Gastroesophageal sphincter (tissue), 4 donors: ENCODE data around the gene SIGMAR1. TPM values are rescaled to one million over a fixed set of nuclear protein-coding genes. Genes with fewer than 3 reads are reported as not detected.

Experiments
- ATAC-seq: fragments of 150-250 bp; one replicate; pipeline ENCODE4 v1.9.1; 2016; ENCODE audit warnings: mild to moderate bottlenecking, moderate library complexity
- H3K27ac ChIP-seq, 4 donors: fragments of 200-600 bp; sonication (generic) in 3 of 4; 1 replicate in 3 of 4; 2 replicates in 1 of 4; pipeline ENCODE4 v1.5.1; 2016 to 2019
- H3K27me3 ChIP-seq: fragments of 200-600 bp; sonication (generic); one replicate; pipeline ENCODE4 v1.5.1; 2019
- H3K36me3 ChIP-seq, 2 donors: fragments of 200-600 bp; sonication (generic); one replicate each; pipeline ENCODE4 v1.5.1; 2019; ENCODE audit warnings: control low read depth in 1 of 2
- H3K4me1 ChIP-seq, 3 donors: fragments of 200-600 bp; sonication (generic); 1 replicate in 2 of 3; 2 replicates in 1 of 3; pipeline ENCODE4 v1.5.1; 2016 to 2019; ENCODE audit warnings: control low read depth in 2 of 3
- H3K4me3 ChIP-seq, 2 donors: fragments of 200-600 bp; sonication (generic); one replicate each; pipeline ENCODE4 v1.5.1; 2019; ENCODE audit warnings: mild to moderate bottlenecking in 1 of 2, moderate library complexity in 1 of 2
- H3K9me3 ChIP-seq, 3 donors: fragments of 200-600 bp; sonication (generic); one replicate each; pipeline ENCODE4 v1.5.1; 2017 to 2019; ENCODE audit warnings: control low read depth in 2 of 3
- EP300 ChIP-seq: sonication (generic); formaldehyde crosslinking; IDR thresholded peaks from one replicate; pipeline ENCODE4 v1.6.1; 2017; ENCODE audit warnings: antibody characterized with exemption, mild to moderate bottlenecking
- POLR2A ChIP-seq, 2 donors: fragments of 450-650 bp; IDR thresholded peaks; one replicate each; pipeline ENCODE4 v1.6.1; 2017; ENCODE audit warnings: antibody characterized with exemption in 2 of 2, mild to moderate bottlenecking in 2 of 2, moderate library complexity in 1 of 2
- POLR2AphosphoS5 ChIP-seq: sonication (generic); formaldehyde crosslinking; IDR thresholded peaks from one replicate; pipeline ENCODE4 v1.6.1; 2017; ENCODE audit warnings: antibody characterized with exemption
- WGBS, 2 donors: methylation state at CpG; one replicate each; pipeline ENCODE4 v1.1.5; 2018; ENCODE audit warnings: low coverage in 1 of 2; 5-methylcytosine and 5-hydroxymethylcytosine counted together
- small RNA-seq, 4 donors: library from RNA; depleted of rRNA; stranded (forward); fragments of <200 nt; gene quantifications; one replicate each; pipeline ENCODE3, GENCODE V24; 2016
- total RNA-seq, 4 donors: library from RNA; depleted of rRNA; stranded (reverse); fragments of >200 nt; gene quantifications; one replicate each; pipeline ENCODE4 v1.1.0, GENCODE V29; 2016
- TF ChIP-seq, protein P1 (sequence below), 4 experiments: fragments of 200-600 bp in 2 of 4; fragments of 450-650 bp in 2 of 4; sonication (generic) in 1 of 4; IDR thresholded peaks; one replicate each; pipeline ENCODE4 v1.5.1; 2017 to 2019; ENCODE audit warnings: antibody characterized with exemption in 4 of 4, mild to moderate bottlenecking in 2 of 4, moderate library complexity in 2 of 4

Gene SIGMAR1
- total RNA-seq, 4 donors from 2014 or later: 58.2 to 152 (median 87.8) TPM

DNA sequence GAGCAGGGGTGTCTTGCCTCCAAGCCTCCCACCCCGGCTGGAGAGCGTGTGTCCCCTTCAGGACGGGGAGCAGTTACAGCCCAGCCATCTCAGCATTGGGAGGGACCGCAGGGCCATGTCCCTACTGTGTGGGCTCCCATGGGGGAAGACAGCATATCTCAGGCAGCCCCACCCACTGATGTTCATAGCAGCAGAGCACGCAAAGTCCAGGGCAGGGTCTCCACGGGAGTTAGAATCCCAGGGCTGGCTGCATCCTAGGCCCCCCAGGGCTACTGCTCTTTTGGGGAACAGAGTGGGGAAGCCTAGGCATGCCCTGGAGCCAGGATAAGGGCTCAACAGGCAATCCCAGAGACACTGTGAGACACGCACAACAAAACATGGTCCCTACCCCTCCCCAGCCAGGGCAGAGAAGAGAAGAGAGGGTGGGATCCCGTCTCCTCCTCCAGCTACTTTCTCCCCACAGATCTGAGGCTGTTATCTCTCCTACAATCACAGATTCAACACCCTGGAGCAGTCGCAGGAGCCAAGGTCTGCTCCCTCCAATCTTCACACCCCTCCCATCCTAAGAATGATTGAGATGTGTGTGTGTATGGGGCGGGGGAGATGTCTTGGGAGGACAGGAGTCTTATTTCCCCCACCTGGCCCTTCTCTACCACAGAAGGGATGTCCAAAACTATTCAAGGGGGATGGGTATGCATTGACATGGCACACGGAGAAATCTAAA lies 51.5 kb downstream of the SIGMAR1 start:
- Histone ChIP-seq H3K4me1 (peaks cover 0 to 31% (median 15%) of the 10 kb centered on the region in 3 donors), H3K9me3 (no peaks in the 10 kb centered on the region), H3K27ac (no peak overlapping the region), H3K36me3 (no peaks in the 10 kb centered on the region), H3K4me3 (no peak overlapping the region), H3K27me3 (peaks cover 87% of the 10 kb centered on the region)
- 83% methylated on average over 1 of the region's 11 CpGs for WGBS, 2 donors
- no peak for ATAC-seq
- TF ChIP-seq POLR2A (IDR thresholded peaks at IDR 0.05) (no peak), EP300 (no peak), POLR2AphosphoS5 (no peak)
- TF ChIP-seq, protein P1, sequence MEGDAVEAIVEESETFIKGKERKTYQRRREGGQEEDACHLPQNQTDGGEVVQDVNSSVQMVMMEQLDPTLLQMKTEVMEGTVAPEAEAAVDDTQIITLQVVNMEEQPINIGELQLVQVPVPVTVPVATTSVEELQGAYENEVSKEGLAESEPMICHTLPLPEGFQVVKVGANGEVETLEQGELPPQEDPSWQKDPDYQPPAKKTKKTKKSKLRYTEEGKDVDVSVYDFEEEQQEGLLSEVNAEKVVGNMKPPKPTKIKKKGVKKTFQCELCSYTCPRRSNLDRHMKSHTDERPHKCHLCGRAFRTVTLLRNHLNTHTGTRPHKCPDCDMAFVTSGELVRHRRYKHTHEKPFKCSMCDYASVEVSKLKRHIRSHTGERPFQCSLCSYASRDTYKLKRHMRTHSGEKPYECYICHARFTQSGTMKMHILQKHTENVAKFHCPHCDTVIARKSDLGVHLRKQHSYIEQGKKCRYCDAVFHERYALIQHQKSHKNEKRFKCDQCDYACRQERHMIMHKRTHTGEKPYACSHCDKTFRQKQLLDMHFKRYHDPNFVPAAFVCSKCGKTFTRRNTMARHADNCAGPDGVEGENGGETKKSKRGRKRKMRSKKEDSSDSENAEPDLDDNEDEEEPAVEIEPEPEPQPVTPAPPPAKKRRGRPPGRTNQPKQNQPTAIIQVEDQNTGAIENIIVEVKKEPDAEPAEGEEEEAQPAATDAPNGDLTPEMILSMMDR (IDR thresholded peaks at IDR 0.05): no peak

DNA sequence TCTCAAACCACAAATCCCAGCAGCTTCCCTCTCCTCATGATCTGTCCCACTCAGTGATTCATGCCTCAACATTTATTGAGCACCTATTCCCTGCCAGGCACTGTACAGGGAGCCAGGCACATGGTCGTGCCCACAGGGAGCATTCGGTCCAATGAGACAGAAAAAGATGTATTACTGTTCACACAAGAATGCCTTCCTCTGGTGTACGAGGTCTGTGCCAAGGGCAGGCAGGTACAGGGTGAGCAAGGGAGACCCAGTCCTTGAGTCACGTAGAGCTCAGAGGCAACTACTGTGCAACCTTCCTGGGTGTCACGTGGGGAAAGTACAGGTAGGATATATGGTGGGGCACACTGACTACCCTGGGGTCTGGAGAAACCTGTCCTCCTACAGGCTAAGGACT lies 52.6 kb downstream of the SIGMAR1 start:
- Histone ChIP-seq H3K27ac (no peak overlapping the region), H3K36me3 (no peaks in the 10 kb centered on the region), H3K27me3 (peaks cover 83% of the 10 kb centered on the region), H3K4me1 (peaks cover 0 to 20% (median 6%) of the 10 kb centered on the region in 3 donors), H3K9me3 (no peaks in the 10 kb centered on the region), H3K4me3 (no peak overlapping the region)
- WGBS, 2 donors: 83 to 100% methylated on average over 1 to 2 of the region's 5 CpGs
- no peak for ATAC-seq
- no peak for TF ChIP-seq POLR2A (IDR thresholded peaks at IDR 0.05)
- TF ChIP-seq, protein P1 (IDR thresholded peaks at IDR 0.05): no peak
- TF ChIP-seq EP300: no peak
- no peak for TF ChIP-seq POLR2AphosphoS5

Small RNA genes lying within 50 kb of the gene (small RNA-seq; reads per million reads assigned to genes)
- 0 reads per million in 4 donors for gene CCL27

Other genes starting within 250 kb of the SIGMAR1 start
- 10 to 100 TPM; 11.2 to 18.4 (median 13.4) TPM for gene FAM219A, start 179.2 kb downstream of the SIGMAR1 start, total RNA-seq
- gene DNAI1, start 179.0 kb downstream of the SIGMAR1 start, total RNA-seq: not detected
- gene ENHO, start 114.8 kb downstream of the SIGMAR1 start, total RNA-seq: 1 to 10 TPM in 1 of 4 donors, under 1 TPM in 2, not detected in 1; 0.30 to 1.1 (median 0.31) TPM
- gene CNTFR, start 48.1 kb downstream of the SIGMAR1 start, total RNA-seq: 10 to 100 TPM in 1 of 4 donors, 1 to 10 TPM in 1, under 1 TPM in 2; 0.47 to 11.6 (median 1.6) TPM
- 10 to 100 TPM; 16.6 to 29.4 (median 21.2) TPM for gene RPP25L, start 25.7 kb downstream of the SIGMAR1 start, total RNA-seq
- gene DCTN3, start 17.3 kb downstream of the SIGMAR1 start, total RNA-seq: 100 to 1,000 TPM in 2 of 4 donors, 10 to 100 TPM in 2; 80.5 to 136 (median 98.7) TPM
- not detected for gene ARID3C, start 8.7 kb downstream of the SIGMAR1 start, total RNA-seq
- gene GALT, start 8.9 kb upstream of the SIGMAR1 start, total RNA-seq: 10 to 100 TPM; 19.1 to 51.4 (median 25.7) TPM
- 10 to 100 TPM; 31.8 to 80.2 (median 39.8) TPM for gene IL11RA, start 14.4 kb upstream of the SIGMAR1 start, total RNA-seq
- not detected for gene CCL27, start 24.9 kb upstream of the SIGMAR1 start, total RNA-seq
- gene CCL19, start 53.5 kb upstream of the SIGMAR1 start, total RNA-seq: 1 to 10 TPM in 1 of 4 donors, not detected in 3; 1.2 TPM
- gene CCL21, start 72.3 kb upstream of the SIGMAR1 start, total RNA-seq: 100 to 1,000 TPM in 2 of 4 donors, 10 to 100 TPM in 1, 1 to 10 TPM in 1; 6.5 to 207 (median 110) TPM